Activated T-cell treated with anti-CD3 and anti-CD28 coated beads, Interleukin-2, amount 50 U/mL, for 24 hours (primary cell): ENCODE data around the gene HSF5.

ENCODE experiments used
- DNase-seq: peaks from one replicate; pipeline ENCODE4 v3.0.0-alpha.2; 2020
- H3K27ac Mint-ChIP-seq: 2 replicates; pipeline ENCODE4 v1.8.0; 2020; ENCODE audit warnings: mild to moderate bottlenecking, mixed read lengths
- H3K27me3 Mint-ChIP-seq: 2 replicates; pipeline ENCODE4 v1.8.0; 2020; ENCODE audit warnings: mixed read lengths
- H3K36me3 Mint-ChIP-seq: 2 replicates; pipeline ENCODE4 v1.8.0; 2020; ENCODE audit warnings: low read depth, mixed read lengths
- H3K4me1 Mint-ChIP-seq: 2 replicates; pipeline ENCODE4 v1.8.0; 2020; ENCODE audit warnings: low read depth, mixed read lengths
- H3K4me3 Mint-ChIP-seq: 2 replicates; pipeline ENCODE4 v1.8.0; 2020; ENCODE audit warnings: mild to moderate bottlenecking, moderate library complexity, mixed read lengths
- H3K9me3 Mint-ChIP-seq: 2 replicates; pipeline ENCODE4 v1.8.0; 2020; ENCODE audit warnings: mixed read lengths

HSF5 gene

GRCh38 chr17:58373003-58373402 is 115.2 kb downstream of the HSF5 start:
- no peaks in the 10 kb centered on the region for H3K9me3 Mint-ChIP-seq
- H3K27ac Mint-ChIP-seq = no peak overlapping the region
- H3K36me3 Mint-ChIP-seq = no peaks in the 10 kb centered on the region
- DNase-seq = no peak
- peaks cover 6% of the 10 kb centered on the region for H3K4me1 Mint-ChIP-seq
- no peak overlapping the region for H3K4me3 Mint-ChIP-seq
- H3K27me3 Mint-ChIP-seq = no peaks in the 10 kb centered on the region

DNA sequence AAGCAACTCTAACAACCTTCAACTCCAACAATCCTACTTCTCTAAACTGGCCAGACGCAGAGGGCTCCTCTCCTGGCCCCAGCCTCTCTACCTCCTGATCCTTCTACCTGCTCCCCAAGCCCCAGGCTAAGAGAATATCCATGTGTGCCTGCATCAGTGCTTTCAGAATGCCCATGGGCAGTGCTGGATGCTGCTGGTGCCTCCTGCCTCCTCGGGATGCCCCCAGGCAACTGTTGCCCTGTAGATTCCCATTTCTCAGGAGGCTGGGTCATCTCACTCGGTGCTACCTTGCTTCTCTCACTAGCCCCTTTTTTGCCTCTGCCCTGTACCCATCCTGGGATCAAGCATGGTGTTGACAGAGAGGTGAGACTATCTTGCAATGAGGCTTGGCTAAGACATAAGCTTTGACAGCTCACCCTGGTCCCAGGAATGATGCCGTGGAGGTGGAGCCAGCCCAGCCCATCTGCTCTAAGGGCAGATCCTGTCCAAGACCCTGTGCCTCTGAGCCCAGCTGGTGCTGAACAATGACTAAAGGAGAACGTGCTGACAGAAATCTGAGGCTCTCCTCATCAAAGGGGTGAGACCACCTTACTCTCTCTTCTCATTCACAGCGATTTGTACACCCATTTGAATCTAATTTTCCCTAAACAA is 116.8 kb downstream of the HSF5 start:
- Mint-ChIP-seq H3K27me3 (no peaks in the 10 kb centered on the region), H3K36me3 (no peaks in the 10 kb centered on the region), H3K4me1 (peaks cover 2% of the 10 kb centered on the region), H3K4me3 (no peak overlapping the region), H3K27ac (no peak overlapping the region), H3K9me3 (no peaks in the 10 kb centered on the region)
- no peak for DNase-seq

GRCh38 chr17:58370716-58371115 is 117.5 kb downstream of the HSF5 start:
- Mint-ChIP-seq H3K4me1 (peaks cover 5% of the 10 kb centered on the region), H3K36me3 (no peaks in the 10 kb centered on the region), H3K27me3 (no peaks in the 10 kb centered on the region), H3K9me3 (no peaks in the 10 kb centered on the region), H3K4me3 (no peak overlapping the region), H3K27ac (no peak overlapping the region)
- no peak for DNase-seq

DNA sequence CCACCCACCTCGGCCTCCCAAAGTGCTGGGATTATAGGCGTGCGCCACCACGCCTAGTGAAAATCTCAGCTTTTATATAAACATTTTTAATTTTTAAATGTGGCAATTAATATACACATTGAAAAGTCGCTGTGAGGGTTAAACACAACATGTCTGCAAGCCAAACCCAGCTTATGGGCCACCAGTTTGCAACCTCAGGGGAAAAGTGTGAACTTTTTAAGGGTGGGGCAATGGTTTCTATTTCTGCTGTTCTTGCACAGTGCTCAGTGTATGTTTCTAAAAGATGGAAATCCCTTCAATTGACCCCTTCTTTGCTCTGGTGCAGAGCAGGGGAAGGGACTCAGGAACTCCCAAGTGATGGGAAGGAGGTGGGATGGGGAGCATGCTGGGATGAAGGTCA is 117.9 kb downstream of the HSF5 start:
- Mint-ChIP-seq H3K4me3 (no peak overlapping the region), H3K27ac (no peak overlapping the region), H3K9me3 (no peaks in the 10 kb centered on the region), H3K27me3 (no peaks in the 10 kb centered on the region), H3K36me3 (no peaks in the 10 kb centered on the region), H3K4me1 (peaks cover 5% of the 10 kb centered on the region)
- no peak for DNase-seq
